ENCODE measurements around the gene APP. TPM values are rescaled to one million over a fixed set of nuclear protein-coding genes. Genes with fewer than 3 reads are reported as not detected.

Gene APP
- total RNA-seq (2014; rRNA removed; shearing (Covaris generic)): 72.7 and 75.9 TPM in 2 replicates

DNA sequence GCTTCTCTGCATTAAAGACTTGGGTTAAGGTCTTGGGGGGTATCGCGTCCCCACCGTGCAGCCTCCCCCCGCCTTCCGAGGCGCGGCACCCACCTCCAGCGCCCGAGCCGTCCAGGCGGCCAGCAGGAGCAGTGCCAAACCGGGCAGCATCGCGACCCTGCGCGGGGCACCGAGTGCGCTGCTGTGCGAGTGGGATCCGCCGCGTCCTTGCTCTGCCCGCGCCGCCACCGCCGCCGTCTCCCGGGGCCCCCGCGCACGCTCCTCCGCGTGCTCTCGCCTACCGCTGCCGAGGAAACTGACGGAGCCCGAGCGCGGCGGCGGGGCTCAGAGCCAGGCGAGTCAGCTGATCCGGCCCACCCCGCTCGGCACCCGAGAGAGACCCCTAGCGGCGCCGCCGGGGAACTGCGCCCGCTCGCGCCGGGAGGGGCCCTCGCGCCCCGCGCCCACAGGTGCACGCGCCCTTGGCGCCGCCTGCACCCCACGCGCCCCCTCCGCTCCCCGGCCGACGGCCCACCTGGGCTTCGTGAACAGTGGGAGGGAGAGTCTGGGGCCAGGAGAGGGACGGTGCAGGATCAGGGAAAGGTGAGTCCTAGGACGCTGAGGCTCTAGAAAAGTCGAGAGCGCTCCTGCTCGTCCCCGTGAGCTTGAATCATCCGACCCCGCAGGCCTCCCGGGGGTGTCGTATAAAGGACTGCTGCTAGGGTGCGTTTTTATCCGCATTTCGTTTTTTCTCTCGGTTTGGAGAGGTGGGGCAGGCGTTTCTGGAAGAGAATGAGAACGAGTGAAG lies at the start of gene APP:
TSS of gene APP (minus strand) at position 300 of the 787 bp plus-strand sequence. CDS start at position 150, 150 bp downstream.
- peak; percentile 54 for DNase-seq (ENCODE audit: low read depth)

DNA sequence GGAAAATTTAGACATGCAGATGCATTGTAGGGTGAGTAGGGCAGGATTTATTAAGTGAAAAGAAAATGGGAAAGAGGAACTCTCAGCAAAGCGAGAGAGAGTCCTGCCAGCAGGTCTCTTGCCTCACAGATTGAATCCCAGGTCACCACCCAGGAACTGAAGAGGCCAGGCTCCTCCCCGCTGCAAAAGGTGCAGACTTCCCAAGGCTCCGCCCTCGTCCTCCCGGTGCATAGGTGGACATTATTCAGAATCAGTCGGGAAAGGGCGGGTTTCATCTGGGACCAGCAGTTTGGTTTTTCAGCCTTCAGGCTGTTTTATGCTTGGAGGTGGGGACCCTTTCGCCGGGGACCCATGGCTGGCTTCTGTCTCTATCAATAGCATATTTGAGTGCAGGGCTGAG lies 41.6 kb upstream of the APP start:
- DNase-seq (ENCODE audit: low read depth): no peak

DNA sequence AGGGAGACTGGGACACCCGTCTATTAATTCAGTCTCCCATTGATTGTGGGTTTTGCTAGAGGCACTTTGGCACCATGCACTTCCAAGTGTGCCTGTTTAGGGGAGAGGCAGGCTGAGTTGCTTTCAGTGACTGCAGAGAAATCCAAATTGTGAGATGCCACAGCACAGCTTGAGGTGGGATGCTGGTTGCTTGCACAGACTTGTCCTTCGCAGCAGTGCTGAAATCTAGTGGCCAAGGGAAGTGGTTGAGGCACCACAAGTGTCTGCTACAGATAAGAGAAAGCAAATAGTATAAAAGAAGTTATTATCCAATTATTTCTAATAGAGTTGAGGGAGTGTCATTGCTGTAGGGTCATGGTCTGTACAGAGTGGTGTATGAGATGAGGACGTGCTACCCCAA lies 40.0 kb upstream of the APP start:
- DNase-seq (ENCODE audit: low read depth): no peak

DNA sequence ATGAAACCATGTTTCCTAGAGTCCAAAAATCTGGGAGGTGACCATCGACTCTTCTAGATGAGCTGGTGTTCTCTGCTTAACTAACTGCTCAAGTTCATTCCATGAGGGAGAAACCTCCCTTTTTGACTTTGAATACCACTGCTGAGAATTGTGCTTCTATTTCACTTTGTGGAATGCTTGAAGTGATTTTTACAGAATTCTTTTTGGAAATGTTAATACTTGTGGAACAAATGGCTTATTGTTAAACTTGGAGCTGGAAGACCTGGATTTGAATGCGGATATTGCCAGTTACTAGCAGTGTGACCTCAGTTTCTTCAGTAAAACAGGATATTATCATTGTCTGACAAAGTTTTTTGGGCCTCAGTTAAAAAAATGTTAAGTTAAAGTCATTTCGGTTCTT lies 36.5 kb upstream of the APP start:
- no peak for DNase-seq (ENCODE audit: low read depth)

DNA sequence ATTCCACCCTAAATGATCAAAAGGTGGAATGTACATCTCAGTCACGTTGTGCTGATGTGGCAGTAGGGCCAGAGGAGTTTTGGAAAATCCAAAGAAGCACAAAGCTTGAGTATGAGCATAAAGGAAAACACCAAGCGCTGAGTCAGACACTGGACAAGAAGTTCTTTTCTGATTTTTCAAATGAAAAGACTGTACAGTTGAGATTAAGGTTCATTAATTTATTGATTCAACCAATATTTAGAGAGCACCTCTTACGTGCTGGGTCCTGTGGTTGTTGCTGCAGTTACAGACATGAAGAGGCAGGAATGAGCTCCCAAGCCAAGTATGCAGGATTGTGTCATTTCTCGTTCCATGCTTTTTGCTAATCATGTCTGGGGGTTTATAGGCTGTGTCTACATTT lies 28.9 kb upstream of the APP start:
- DNase-seq (ENCODE audit: low read depth): no peak

DNA sequence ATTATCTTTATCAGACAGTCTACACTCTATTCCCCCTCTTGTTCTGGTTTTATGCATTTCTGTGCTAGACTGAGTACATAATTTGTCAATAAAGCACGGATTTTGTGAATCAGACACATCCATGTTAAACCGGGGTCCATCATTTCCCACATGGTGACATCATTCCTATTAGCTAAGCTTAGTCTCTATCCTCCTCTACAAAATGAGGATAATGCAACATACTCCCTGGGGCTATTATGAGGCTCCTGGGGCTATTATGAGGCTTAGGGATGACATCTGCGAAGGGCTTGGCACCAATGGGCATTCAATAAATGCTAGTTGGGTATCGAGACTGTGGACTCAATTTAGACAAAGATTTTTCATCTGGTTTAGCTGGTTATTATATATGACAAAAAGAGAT lies 25.1 kb upstream of the APP start:
- no peak for DNase-seq (ENCODE audit: low read depth)

DNA sequence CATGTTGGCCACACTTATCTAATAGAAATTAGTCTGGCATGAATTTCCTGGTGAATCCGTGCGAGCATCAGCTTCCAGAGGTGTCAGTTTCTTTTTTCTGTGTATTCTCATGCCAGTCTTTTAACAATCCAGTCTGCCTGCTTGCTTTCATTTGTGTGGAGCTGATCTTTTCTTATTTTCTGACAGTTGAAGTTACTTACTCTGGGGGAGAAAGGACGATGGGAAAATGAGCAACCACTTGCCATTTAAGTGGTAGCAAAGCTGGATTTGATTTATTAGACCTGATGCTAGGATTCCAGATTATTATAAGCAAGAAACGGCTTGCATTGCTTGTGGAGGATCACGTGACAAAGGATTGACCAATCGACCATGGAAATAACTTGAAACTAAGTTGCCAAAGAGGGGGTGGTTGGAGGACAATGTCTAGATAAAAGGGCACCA lies 24.3 kb upstream of the APP start:
- peak; percentile 19 for DNase-seq (ENCODE audit: low read depth)

DNA sequence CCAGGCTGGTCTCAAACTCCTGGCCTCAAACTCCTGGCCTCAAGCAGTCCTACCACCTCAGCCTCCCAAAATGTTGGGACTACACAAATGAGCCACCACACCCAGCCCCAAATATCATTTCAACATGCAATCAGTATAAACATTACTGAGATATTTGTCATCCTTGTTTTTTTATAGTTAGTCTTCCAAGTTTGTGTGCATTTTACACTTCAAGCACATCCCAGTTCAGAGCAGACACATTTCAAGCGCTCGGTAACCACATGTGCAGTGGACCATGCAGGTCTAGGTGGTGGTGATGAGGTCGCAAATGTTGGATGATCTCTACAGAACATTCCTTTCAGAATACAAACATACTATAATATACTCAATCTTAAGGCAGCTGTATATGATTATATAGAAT lies 23.8 kb upstream of the APP start:
- DNase-seq (ENCODE audit: low read depth): no peak

DNA sequence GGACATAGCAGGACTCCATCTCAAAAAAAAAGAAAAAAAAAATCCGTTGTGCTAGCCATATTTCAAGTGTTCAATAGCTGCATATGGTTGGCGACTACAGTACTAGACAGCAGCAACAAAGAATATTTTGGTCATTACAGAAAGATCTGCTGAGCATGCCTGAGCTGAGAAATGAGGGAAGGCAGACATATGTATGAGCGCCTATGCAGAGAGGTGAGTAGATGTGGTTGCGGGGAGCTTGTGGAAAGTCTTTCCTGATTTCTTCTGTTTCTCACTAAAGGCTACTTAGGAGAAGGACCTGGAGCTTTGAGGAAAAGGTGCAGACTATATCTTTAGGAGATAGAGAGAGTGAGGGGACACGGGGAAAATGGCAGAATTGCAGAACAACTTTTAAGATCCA lies 21.0 kb upstream of the APP start:
- no peak for DNase-seq (ENCODE audit: low read depth)

DNA sequence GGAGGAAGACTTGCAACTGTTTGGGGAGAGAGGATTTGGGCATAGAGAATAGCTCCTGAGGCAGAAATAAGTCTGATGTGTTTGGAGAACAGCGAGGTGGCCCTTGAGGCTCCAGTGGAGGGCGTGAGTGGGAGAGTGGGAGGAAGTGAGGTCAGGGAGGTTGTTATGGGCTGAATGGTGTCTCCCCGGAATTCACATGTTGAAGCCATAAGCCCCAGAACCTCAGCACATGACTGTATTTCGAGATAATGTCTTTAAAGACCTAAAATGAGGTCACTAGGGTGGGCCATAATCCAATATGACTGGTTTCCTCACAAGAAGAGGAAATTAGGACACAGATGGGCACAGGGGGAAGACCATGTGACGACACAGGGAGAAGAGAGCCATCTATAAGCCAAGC lies 17.9 kb upstream of the APP start:
- DNase-seq (ENCODE audit: low read depth): no peak

DNA sequence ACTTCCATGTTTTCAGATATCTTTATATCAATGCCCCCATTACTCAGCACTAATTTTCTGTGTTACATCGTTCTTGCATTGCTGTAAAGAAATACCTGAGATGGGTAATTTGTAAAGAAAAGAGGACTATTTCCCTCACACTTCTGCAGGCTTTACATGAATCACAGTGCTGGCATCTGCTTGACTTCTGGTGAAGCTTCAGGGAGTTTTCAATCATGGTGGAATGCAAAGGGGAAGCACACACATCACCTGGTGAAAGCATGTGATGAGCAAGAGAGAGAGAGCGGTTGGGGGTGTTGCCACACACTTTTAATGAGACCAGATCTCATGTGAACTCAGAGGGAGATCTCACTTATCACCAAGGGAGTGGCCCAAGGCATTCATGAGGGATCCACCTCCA lies 14.9 kb upstream of the APP start:
- no peak for DNase-seq (ENCODE audit: low read depth)

DNA sequence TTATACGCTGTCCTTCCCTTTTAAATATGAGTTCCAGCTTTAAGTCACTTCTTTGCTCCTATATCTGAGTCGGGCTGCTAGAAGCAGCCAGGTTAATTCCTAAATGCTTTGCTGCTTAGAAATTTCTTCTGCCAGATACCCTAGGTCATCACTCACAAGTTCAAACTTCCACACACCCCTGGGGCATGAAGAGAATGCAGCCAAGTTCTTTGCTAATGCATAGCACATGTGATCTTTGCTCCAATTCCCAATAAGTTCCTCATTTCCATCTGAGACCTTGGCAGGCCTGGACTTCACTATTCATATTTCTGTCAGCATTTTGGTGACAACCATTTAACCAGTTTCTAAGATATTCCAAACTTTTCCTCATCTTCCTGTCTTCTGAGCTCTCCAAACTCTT lies 14.5 kb upstream of the APP start:
- DNase-seq (ENCODE audit: low read depth): no peak

DNA sequence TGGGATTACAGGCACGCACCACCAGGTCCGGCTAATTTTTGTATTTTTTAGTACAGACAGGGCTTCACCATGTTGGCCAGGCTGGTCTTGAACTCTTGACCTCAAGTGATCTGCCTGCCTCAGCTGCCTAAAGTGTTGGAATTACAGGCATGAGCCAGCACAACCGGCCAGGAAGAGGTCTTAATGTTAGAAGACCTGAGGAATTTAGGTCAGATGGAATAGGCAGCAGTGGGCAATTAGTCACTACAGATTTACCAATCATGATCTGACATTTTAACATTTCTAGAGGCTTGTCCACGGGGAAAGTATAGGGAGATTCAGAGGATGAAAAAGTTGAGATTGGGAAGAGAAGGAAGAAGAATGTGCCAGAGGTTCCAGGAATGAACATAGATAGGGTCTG lies 8.9 kb upstream of the APP start:
- DNase-seq (ENCODE audit: low read depth): no peak

DNA sequence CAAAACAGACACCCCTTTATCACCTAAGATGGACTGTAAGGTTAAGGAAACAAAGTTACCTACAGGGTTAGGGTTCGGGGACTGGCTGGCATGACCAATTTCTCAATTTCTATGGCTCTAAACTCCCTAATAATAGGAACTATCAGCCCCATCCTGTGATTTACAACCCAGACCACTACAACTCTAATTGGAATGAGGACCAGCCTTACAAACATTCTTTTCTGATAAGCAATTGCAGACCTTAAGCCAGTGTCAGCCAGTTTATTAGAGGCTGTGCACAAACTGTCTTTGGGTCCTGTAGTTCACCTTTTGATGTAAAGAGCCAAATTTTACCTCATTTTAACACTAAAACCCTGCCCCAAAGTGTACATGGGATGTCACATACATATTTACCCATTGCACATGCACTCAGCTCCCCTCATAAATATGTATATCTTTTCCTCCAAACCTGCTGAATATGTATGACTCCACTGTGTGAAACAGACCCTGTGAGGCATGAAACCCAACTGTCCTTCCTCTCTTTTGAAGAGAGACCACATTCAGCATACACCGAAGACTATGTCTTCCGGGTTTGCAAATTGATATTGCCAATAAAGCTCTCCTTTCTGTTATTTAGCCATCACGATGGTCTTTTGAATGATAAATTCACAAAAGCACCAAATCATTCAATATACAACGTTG lies 7.3 kb upstream of the APP start:
- no peak for DNase-seq (ENCODE audit: low read depth)

DNA sequence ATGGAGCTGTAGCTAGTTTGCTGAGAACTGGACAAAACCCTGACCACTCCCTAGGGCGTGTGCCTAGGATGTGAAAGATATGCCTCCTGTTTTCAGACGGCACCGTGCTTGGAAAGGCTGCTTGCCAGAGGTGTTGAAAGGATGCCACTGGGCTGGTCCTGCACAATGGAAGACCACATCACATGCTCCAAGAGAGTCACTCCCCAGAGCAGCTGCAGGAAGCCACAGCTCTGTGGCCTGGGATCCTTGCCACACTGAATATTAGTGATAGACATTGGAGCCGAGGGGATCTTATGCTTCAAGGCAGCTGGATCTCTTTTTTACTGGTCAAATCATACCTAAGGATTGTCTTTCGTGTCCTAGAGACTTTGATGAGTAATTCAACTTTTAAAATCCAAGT lies 6.6 kb upstream of the APP start:
- peak; percentile 56 for DNase-seq (ENCODE audit: low read depth)

DNA sequence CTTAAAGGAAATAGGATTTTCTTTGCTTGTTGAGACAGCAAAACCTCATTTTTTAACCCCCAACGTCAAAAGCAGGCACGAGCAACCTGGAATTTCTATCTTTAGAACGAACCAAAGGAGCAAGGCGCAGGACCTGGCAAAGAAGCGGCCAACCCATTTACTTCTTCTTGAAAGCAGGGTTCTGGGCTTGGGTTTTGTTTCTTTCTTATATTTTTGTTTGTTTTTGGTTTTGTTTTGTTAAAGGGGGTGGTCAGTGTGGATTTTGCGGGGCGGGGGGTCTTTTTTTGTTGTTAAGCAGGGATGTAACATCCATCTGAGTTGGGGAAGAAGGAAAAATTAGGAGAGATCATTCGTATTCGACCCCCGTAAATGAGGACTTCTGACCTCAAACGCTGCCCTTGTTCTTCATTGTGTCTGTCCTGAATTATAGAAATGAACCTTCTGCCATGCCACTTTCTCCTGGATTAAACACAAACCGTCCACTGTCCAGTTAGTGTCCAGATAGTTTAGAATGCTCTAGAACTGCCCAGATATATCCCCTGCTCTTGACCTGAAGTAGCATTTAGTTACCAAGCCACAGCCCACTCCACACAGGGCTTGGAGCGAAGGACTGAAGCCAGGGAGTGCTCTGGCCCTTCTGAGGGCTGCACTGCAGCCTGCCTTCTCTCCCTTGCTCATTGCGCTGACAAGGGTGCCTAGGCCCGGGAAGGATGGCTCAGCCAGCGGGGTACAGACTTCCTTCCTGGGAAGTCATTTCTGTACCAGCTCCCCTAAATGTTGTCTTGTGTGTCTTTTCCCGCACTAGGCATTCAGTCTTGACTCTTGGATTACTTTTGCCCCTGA lies 909 bp upstream of the APP start:
- DNase-seq (ENCODE audit: low read depth): no peak

DNA sequence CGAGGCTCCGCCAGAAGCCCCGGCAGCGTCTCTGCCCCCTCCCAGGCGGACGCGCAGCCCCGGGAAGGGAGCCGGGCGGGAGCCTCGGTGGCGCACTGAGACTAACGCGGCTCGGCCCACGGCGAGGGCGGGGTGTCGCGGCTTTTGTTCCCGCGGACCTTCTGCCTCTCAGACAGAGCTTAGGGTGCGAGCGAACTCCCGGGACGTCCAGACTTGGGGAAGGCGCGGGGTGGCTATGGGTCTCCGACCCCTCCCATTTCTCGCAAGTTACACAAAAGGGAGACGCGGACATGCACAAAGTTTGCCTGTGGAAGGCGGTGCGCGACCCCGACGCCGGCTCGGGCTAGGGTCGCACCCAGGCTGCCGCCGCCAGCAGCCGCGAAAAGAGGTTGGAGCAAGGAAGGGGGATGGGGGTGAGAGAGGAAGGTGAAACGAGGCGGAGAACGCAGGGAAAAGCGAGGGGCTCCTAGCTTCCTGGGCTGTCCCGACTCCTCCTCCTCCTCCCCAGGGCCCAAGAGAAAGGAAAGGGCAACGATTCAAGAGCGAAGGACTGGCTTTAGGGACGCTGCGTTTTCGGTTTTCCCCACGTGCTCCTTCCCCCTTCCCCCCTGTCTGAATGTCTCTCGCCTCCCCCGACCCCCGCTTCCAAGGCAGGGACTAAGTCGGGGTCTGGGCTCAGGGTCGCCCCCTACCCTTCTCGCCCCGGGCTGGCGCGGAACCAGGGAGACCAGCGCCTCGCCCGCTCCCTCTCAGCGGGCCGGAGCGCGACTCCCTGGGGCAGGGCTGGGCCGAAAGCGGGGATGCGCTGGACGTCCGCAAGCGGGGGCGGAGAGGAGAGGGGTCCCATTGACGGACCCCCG lies 729 bp downstream of the APP start:
- DNase-seq (ENCODE audit: low read depth): peak; percentile 49

DNA sequence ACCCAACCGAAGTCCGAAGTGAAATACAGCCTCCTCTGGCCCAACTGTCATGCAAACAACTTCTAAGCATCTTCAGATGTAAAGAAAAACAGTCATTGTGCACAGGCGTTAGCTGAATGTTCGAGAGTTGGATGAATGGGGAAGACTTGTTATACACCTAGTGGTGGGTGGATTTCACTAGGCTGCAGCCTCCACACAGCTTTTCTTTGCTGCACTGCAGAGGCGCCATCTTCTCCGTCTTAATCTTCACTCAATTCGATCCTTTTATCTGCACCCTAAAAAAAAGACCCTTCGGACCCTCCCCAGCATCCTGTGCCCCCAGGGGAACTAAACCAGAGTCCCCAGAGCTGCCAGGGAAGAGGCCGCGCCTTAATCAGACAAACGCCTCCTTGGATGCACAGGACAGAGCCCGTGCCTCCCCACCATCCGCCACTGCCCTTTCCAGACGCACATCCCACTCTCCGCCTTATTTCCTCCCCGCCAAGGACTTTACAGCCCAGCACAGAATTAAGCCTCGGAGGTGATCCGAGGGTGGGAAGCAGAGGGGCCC lies 1.4 kb downstream of the APP start:
- DNase-seq (ENCODE audit: low read depth): peak; percentile 45

DNA sequence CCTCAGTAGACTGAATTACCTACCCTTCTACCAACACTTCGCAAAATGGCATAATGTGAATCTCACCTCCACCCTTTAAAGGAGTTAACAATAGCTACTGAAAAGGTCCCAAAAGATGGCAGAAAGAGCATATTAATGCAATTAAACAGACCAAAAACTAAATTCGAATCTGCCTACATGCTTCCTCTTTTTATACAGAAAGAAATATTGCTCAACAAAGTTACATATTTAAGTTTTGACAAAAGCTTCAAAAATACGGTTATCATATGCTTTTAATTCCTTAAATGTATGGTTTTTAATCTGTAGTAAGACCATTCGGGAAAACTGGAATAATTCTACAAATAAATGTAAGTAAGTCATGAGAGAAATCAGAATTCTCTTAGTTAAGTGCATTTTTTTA lies 2.2 kb downstream of the APP start:
- no peak for DNase-seq (ENCODE audit: low read depth)

DNA sequence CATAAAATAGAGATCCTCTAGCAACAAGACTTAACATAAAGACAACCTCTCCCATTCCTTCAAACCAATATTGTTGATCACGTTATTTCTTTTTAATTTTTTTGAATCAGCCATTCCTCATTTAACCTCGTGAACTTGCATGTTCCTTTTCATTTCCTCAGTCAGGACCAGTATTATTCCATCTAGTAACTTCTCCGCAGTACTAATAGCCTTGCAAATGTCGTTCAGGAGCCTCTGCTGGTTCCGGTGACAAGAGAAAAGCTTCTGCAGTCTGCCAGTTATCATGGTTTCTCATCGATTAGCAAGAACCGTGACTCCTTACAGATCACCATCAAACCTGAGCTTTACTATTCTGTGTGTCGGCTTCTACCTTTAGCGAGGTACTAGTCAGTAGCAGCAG lies 3.0 kb downstream of the APP start:
- no peak for DNase-seq (ENCODE audit: low read depth)

DNA sequence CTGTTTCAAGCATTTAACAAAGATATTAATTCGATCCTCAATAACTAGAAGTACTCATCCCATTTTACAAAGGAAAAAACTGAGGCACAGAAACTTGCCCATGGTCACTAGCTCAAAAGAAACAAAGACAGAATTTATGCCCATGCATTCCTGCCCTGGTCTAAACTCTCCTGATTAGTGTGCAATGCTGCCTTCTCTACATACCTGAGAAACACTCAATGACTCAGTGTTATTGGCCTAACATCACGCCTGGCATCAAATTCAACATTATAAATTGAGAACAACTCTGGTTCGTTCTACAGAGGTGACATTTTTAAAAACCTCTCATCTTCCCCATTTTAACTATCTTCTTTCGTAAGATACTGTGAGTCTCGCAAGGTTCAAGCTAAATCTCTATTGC lies 5.2 kb downstream of the APP start:
- DNase-seq (ENCODE audit: low read depth): no peak
